Activated CD4-positive, alpha-beta memory T cell treated with anti-CD3 and anti-CD28 coated beads, Interleukin-2, amount 10 ng/mL, durations not matched to agents 7 days and 5 days (primary cell): ENCODE results near the gene CTLA4. TPM values are rescaled to one million over a fixed set of nuclear protein-coding genes. Genes with fewer than 3 reads are reported as not detected.

ENCODE experiments used
- CTCF ChIA-PET: fragments of 350-600 bp; sonication (Branson Sonifier 250); formaldehyde crosslinking; loops from one replicate; lab custom pipeline; 2021; ENCODE audit warnings: antibody characterized with exemption, inconsistent platforms; lab: Charles Lee
- POLR2A ChIA-PET: fragments of 350-600 bp; sonication (Branson Sonifier 250); formaldehyde crosslinking; loops from one replicate; lab custom pipeline; 2021; ENCODE audit warnings: antibody characterized with exemption; lab: Charles Lee
- DNase-seq: peaks from one replicate; pipeline ENCODE4 v3.0.0-alpha.2; 2020
- H3K27ac Mint-ChIP-seq: one replicate; pipeline ENCODE4 v1.8.0; 2021; ENCODE audit warnings: mild to moderate bottlenecking, mixed read lengths
- H3K27me3 Mint-ChIP-seq: one replicate; pipeline ENCODE4 v1.8.0; 2021; ENCODE audit warnings: mixed read lengths
- H3K36me3 Mint-ChIP-seq: one replicate; pipeline ENCODE4 v1.8.0; 2021; ENCODE audit warnings: low read depth, mixed read lengths
- H3K4me1 Mint-ChIP-seq: one replicate; pipeline ENCODE4 v1.8.0; 2021; ENCODE audit warnings: mixed read lengths
- H3K4me3 Mint-ChIP-seq: one replicate; pipeline ENCODE4 v1.8.0; 2021; ENCODE audit warnings: mild to moderate bottlenecking, mixed read lengths
- H3K9me3 Mint-ChIP-seq: one replicate; pipeline ENCODE4 v1.8.0; 2021; ENCODE audit warnings: mixed read lengths
- total RNA-seq, 2 experiments: library from RNA; stranded (reverse); gene quantifications; one replicate each; pipeline ENCODE4 v1.2.3, GENCODE V29; 2021

The CTLA4 gene
- total RNA-seq, 2 experiments from 2014 or later = 98.1 to 101 TPM

GRCh38 chr2:203893401-203893800 is 25.8 kb downstream of the CTLA4 start:
- H3K9me3 Mint-ChIP-seq = peaks cover 7% of the 10 kb centered on the region
- no peak for DNase-seq
- H3K27me3 Mint-ChIP-seq = no peaks in the 10 kb centered on the region
- peaks cover 86% of the 10 kb centered on the region for H3K4me1 Mint-ChIP-seq
- CTCF ChIA-PET = no interaction called here
- peaks cover 14% of the 10 kb centered on the region for H3K36me3 Mint-ChIP-seq
- peak overlapping the region; percentile 72 for H3K27ac Mint-ChIP-seq
- POLR2A ChIA-PET = interaction anchor here (26.2 kb wide), 1 partner anchor 20 kb away, joined by 593 read pairs; the partner anchor contains the start of gene CTLA4
- no peak overlapping the region for H3K4me3 Mint-ChIP-seq

GRCh38 chr2:203893840-203894239 is 26.3 kb downstream of the CTLA4 start:
- peaks cover 86% of the 10 kb centered on the region for H3K4me1 Mint-ChIP-seq
- no peaks in the 10 kb centered on the region for H3K27me3 Mint-ChIP-seq
- peaks cover 7% of the 10 kb centered on the region for H3K9me3 Mint-ChIP-seq
- H3K36me3 Mint-ChIP-seq = peaks cover 16% of the 10 kb centered on the region
- H3K27ac Mint-ChIP-seq = peak overlapping the region; percentile 75
- DNase-seq = no peak
- CTCF ChIA-PET = no interaction called here
- no peak overlapping the region for H3K4me3 Mint-ChIP-seq
- POLR2A ChIA-PET = interaction anchor here (26.2 kb wide), 1 partner anchor 20 kb away, joined by 593 read pairs; the partner anchor contains the start of gene CTLA4

DNA sequence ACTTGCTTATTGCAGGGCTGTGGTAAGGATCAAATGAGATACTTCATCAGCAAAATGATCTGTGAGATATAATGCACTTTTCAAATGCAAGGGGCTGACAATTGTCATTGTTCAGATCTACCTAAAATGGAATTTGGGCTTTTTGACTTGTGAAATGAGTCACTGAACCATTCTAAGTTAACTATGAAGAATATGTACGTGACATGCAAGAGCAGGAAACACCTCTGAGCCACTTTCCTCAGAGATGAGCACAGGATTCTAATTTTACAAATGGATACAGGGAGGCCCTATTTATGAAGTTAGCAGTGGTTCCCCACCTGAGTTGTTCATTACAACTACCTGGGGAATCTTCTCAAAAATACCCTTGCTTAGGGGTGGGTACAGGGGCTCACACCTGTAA is 26.7 kb downstream of the CTLA4 start:
- DNase-seq = no peak
- CTCF ChIA-PET = interaction anchor here (0.6 kb wide), 1 partner anchor 34 kb away, joined by 3 read pairs; no protein-coding TSS in a partner anchor
- no peaks in the 10 kb centered on the region for H3K27me3 Mint-ChIP-seq

GRCh38 chr2:203897544-203897943 is 30.0 kb downstream of the CTLA4 start:
- Mint-ChIP-seq H3K9me3 (peaks cover 21% of the 10 kb centered on the region), H3K4me1 (peaks cover 62% of the 10 kb centered on the region), H3K27me3 (no peaks in the 10 kb centered on the region), H3K27ac (peak overlapping the region; percentile 44), H3K36me3 (peaks cover 47% of the 10 kb centered on the region), H3K4me3 (no peak overlapping the region)
- ChIA-PET CTCF (interaction anchor here (0.8 to 2.4 kb wide), 6 partner anchors 10 to 93 kb away, joined by 3 to 14 read pairs (median 5); no protein-coding TSS in a partner anchor), POLR2A (interaction anchor here (0.6 to 26.2 kb wide), 10 partner anchors 9 to 190 kb away, joined by 3 to 593 read pairs (median 4); partner anchors contain the start of gene CTLA4)
- DNase-seq = no peak

More for the DNA sequence above, 26.7 kb downstream of the CTLA4 start:
- H3K36me3 Mint-ChIP-seq = peaks cover 20% of the 10 kb centered on the region
- peak overlapping the region; percentile 75 for H3K27ac Mint-ChIP-seq
- H3K4me3 Mint-ChIP-seq = no peak overlapping the region
- H3K4me1 Mint-ChIP-seq = peaks cover 87% of the 10 kb centered on the region
- POLR2A ChIA-PET = interaction anchor here (26.2 kb wide), 1 partner anchor 20 kb away, joined by 593 read pairs; the partner anchor contains the start of gene CTLA4
- peaks cover 7% of the 10 kb centered on the region for H3K9me3 Mint-ChIP-seq

- no peak overlapping the region for H3K4me3 Mint-ChIP-seq
- ChIA-PET CTCF (interaction anchor here (1.4 to 2.4 kb wide), 4 partner anchors 11 to 41 kb away, joined by 3 to 14 read pairs (median 6); no protein-coding TSS in a partner anchor), POLR2A (interaction anchor here (0.8 to 26.2 kb wide), 6 partner anchors 10 to 85 kb away, joined by 3 to 593 read pairs (median 4); partner anchors contain the start of gene CTLA4)
Measured at GRCh38 chr2:203898657-203899056, 31.1 kb downstream of the CTLA4 start.

DNA sequence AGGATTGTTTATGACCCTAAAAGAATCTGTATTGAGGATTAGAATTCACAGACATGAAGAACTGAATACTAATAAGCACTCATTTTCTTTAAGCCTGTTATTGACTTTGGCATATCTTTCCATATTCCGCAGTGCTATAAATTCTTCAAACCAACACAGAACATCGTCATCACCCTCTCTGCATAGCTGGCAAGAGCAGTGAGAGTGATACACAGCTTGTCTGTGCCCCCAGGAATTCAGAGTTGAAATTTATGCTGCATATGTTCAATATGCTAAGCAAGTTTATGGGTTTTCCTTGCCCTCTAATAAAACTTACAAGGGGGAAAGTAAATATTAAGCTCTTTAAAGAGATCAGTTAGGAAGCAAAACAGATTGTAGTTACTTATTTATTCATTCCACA is 32.7 kb downstream of the CTLA4 start:
- peaks cover 58% of the 10 kb centered on the region for H3K36me3 Mint-ChIP-seq
- DNase-seq = no peak
- CTCF ChIA-PET = interaction anchor here (1.0 to 2.8 kb wide), 2 partner anchors 9 to 13 kb away, joined by 3 to 10 read pairs; no protein-coding TSS in a partner anchor
- POLR2A ChIA-PET = interaction anchor here (0.6 to 26.2 kb wide), 3 partner anchors 9 to 41 kb away, joined by 3 to 593 read pairs (median 3); partner anchors contain the start of gene CTLA4
- H3K4me3 Mint-ChIP-seq = no peak overlapping the region
- H3K9me3 Mint-ChIP-seq = peaks cover 30% of the 10 kb centered on the region
- peaks cover 40% of the 10 kb centered on the region for H3K4me1 Mint-ChIP-seq
- H3K27ac Mint-ChIP-seq = no peak overlapping the region
- H3K27me3 Mint-ChIP-seq = no peaks in the 10 kb centered on the region

More at GRCh38 chr2:203898657-203899056, 31.1 kb downstream of the CTLA4 start:
- no peak for DNase-seq
- peaks cover 56% of the 10 kb centered on the region for H3K4me1 Mint-ChIP-seq
- peaks cover 50% of the 10 kb centered on the region for H3K36me3 Mint-ChIP-seq
- no peaks in the 10 kb centered on the region for H3K27me3 Mint-ChIP-seq
- H3K27ac Mint-ChIP-seq = peak overlapping the region; percentile 34
- peaks cover 24% of the 10 kb centered on the region for H3K9me3 Mint-ChIP-seq

DNA sequence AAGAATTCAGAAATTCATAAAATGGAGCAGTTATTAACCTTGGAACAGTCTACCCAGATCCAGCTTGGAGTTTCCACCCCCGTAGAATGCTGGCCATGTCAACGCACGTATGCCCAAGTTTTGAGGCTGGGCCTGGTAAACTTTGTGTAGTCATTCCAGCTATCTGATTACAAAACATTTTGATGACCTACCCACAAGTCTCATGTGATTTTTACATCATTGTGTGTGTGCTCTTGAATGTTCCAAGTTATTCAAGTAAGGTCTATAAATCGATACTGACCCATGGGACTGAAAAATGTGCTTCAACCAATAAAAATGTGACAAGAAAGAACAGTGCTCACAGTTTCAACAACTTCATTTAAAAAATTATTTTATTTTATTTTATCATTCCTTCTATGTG is 36.5 kb downstream of the CTLA4 start:
- Mint-ChIP-seq H3K36me3 (peaks cover 42% of the 10 kb centered on the region), H3K4me3 (no peak overlapping the region), H3K9me3 (peaks cover 29% of the 10 kb centered on the region), H3K27ac (no peak overlapping the region), H3K27me3 (no peaks in the 10 kb centered on the region), H3K4me1 (peaks cover 19% of the 10 kb centered on the region)
- POLR2A ChIA-PET = interaction anchor here (2.6 to 26.2 kb wide), 2 partner anchors 17 to 30 kb away, joined by 11 to 593 read pairs; partner anchors contain the start of gene CTLA4
- no peak for DNase-seq
- CTCF ChIA-PET = no interaction called here

DNA sequence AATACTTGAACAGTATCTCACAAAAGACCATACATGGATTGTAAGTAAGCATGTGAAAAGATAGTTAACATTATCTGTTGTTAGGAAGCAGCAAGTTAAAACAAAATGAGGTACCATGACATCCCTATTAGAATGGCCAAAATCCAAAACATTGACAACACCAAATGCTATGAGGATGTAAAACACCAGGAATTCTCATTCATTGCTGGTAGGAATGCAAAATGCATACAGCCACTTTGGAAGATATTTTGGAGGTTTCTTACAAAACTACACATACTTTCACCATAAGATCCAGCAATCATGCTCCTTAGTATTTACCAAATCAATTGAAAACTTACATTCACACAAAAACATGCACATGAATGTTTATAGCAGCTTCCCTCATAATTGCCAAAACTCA is 38.1 kb downstream of the CTLA4 start:
- ChIA-PET CTCF (interaction anchor here (0.6 kb wide), 1 partner anchor 137 kb away, joined by 3 read pairs; no protein-coding TSS in a partner anchor), POLR2A (interaction anchor here (26.2 kb wide), 1 partner anchor 32 kb away, joined by 593 read pairs; the partner anchor contains the start of gene CTLA4)
- Mint-ChIP-seq H3K36me3 (peaks cover 28% of the 10 kb centered on the region), H3K27ac (no peak overlapping the region), H3K27me3 (no peaks in the 10 kb centered on the region), H3K4me1 (peaks cover 26% of the 10 kb centered on the region), H3K9me3 (peaks cover 25% of the 10 kb centered on the region), H3K4me3 (no peak overlapping the region)
- no peak for DNase-seq

DNA sequence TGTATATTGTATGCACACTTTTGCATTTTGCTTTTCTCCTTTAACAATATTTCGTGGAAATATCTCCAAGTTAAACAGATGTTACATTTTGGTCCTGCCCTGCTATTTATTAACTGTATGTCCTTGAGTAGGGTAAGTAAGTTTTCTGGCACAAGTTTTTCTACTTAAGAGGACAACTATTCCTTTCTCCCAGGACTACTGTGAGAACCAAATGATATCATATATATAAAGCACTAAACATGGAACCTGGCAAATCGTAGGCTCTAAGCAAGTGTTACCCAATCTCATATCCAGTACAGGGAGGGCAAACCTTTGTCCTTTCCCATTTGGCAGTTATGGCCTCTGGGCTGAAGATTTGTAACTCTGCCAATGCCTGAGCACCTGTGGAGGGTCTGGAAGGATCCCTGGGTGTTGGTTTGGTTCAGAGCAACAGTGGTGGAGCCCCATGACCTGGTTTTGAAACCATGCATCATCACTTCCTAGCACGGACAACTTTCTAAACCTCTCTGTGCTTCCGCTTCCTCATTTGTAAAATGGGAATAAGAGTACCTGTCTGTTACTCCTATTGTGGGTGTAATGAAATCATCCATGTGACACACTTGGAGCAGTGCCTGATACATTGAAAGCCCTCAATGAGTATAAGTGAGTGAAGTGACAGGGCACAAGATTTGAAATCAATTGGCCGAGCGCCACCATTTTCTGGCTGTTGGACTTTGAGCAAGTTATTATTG is 40.7 kb downstream of the CTLA4 start:
- no peak overlapping the region for H3K4me3 Mint-ChIP-seq
- no peaks in the 10 kb centered on the region for H3K27me3 Mint-ChIP-seq
- no peak for DNase-seq
- ChIA-PET POLR2A (interaction anchor here (1.6 to 4.1 kb wide), 3 partner anchors 22 to 36 kb away, joined by 3 to 94 read pairs (median 10); partner anchors contain the start of gene CTLA4), CTCF (interaction anchor here (1.2 to 4.6 kb wide), 4 partner anchors 21 to 94 kb away, joined by 4 to 93 read pairs (median 10); no protein-coding TSS in a partner anchor)
- H3K9me3 Mint-ChIP-seq = peaks cover 9% of the 10 kb centered on the region
- H3K36me3 Mint-ChIP-seq = peaks cover 11% of the 10 kb centered on the region
- no peak overlapping the region for H3K27ac Mint-ChIP-seq
- peaks cover 26% of the 10 kb centered on the region for H3K4me1 Mint-ChIP-seq

DNA sequence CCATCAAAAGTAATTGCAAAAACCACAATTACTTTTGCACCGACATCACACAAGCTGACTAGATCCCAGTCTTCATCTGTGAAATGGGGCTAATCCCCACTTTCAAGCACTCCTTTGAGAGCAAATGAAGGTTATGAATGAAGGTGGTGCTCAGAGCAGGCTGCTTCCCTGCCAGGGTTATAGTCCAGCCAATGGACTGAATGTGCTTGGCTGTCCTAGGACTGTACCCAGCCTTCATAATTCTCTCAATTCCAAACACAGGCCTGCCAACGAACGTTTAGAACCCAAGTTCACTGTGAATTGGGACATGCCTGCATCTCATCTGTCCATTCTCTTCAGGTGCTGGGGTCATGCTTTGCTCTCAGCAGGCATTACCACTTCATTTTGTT is 41.2 kb downstream of the CTLA4 start:
- POLR2A ChIA-PET = interaction anchor here (0.9 to 4.1 kb wide), 8 partner anchors 22 to 424 kb away, joined by 3 to 94 read pairs (median 6); partner anchors contain the start of gene CTLA4
- no peak for DNase-seq
- Mint-ChIP-seq H3K27me3 (peaks cover under 1% of the 10 kb centered on the region), H3K9me3 (peaks cover 7% of the 10 kb centered on the region), H3K27ac (peak overlapping the region; percentile 69), H3K4me1 (peaks cover 27% of the 10 kb centered on the region), H3K36me3 (peaks cover 8% of the 10 kb centered on the region), H3K4me3 (no peak overlapping the region)
- CTCF ChIA-PET = interaction anchor here (0.9 to 4.6 kb wide), 20 partner anchors 8 to 426 kb away, joined by 3 to 93 read pairs (median 8); partner anchors contain the start of gene CTLA4

DNA sequence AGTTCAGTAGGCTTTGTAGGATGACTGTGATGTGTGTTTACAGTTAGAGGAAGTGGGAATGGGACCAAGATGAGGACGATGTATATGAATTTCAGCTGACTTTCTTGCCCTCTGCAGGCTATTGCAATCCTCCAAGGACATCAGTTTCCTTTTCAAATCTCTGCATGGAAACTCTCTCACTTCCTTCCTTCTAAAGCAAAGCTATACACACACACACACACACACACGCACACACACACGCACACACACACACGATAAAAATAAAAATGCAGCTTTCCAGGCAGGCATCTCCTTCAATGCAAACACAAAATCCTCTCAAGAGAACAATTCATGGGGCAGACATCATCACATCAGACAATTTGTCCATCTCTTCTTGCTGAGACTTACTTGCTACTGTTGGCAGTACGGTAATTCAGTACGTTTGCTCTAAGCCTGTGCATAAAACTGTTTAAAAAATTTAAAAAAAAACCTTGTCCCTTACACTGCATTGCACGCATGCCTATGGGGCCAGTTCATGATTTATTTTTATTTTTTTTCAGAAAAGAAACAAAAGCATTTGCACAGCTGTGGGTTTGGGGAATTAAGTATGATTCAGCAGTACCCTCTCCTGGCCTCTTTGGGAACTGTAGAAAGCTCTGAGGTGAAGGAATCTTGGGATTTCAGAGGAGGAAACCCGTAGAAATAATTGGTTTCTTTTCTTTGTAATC is 41.8 kb downstream of the CTLA4 start:
- no peak for DNase-seq
- peak overlapping the region; percentile 69 for H3K27ac Mint-ChIP-seq
- peaks cover 33% of the 10 kb centered on the region for H3K4me1 Mint-ChIP-seq
- peak overlapping the region; percentile 38 for H3K4me3 Mint-ChIP-seq
- H3K27me3 Mint-ChIP-seq = peaks cover 3% of the 10 kb centered on the region
- H3K9me3 Mint-ChIP-seq = peaks cover 7% of the 10 kb centered on the region
- H3K36me3 Mint-ChIP-seq = peaks cover 8% of the 10 kb centered on the region
- ChIA-PET POLR2A (interaction anchor here (0.8 to 4.1 kb wide), 12 partner anchors 13 to 425 kb away, joined by 3 to 94 read pairs (median 4); partner anchors contain the start of gene CTLA4), CTCF (interaction anchor here (0.9 to 4.6 kb wide), 32 partner anchors 9 to 998 kb away, joined by 3 to 93 read pairs (median 5); partner anchors contain the start of genes CARF, CTLA4, CYP20A1 and WDR12)
